Measurements from ENCODE around the gene SYNE3. TPM values are rescaled to one million over a fixed set of nuclear protein-coding genes. Genes with fewer than 3 reads are reported as not detected.

SYNE3 gene
- total and polyA plus RNA-seq, 9 of the 15 experiments (the other 6 are each of a cell fraction or from before 2014, with no cell fraction given), result 0.04 to 3.1 (median 0.55) TPM

DNA sequence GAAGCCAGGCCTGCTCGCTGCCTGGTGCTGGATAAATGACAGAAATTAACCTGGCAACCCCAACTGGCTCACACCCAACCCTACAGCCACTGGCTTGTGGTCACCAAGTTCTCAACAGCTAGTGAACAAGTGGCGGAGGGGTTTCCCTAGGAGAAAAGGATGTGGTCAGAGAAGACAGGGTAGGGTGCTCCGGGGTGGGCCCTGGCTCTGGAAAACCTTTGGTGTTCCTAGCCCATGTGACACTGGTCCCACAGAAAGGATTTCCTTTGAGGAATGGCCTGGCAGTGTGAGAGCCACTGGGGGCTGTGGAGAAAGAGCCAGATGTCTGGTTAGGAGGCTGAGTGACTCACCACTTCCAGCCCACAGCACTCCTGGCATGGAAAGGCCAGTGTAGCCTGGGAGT, 8.7 kb downstream of the SYNE3 start (continued):
- TF ChIP-seq, protein P1, sequence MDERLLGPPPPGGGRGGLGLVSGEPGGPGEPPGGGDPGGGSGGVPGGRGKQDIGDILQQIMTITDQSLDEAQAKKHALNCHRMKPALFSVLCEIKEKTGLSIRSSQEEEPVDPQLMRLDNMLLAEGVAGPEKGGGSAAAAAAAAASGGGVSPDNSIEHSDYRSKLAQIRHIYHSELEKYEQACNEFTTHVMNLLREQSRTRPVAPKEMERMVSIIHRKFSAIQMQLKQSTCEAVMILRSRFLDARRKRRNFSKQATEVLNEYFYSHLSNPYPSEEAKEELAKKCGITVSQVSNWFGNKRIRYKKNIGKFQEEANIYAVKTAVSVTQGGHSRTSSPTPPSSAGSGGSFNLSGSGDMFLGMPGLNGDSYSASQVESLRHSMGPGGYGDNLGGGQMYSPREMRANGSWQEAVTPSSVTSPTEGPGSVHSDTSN (CRISPR knock-in tag; IDR thresholded peaks at IDR 0.05; ENCODE audit: low read depth), result no peak
- TF ChIP-seq, protein P1 (tag; conservative IDR thresholded peaks at IDR 0.05; ENCODE audit: low read depth), result no peak
- TF ChIP-seq ZBTB7A (IDR thresholded peaks at IDR 0.05; ENCODE audit: borderline replicate concordance, control insufficient read depth, low read depth, low read length), result no peak
- TF ChIP-seq ZC3H8 (IDR thresholded peaks at IDR 0.05), result no peak
- TF ChIP-seq, protein P2, sequence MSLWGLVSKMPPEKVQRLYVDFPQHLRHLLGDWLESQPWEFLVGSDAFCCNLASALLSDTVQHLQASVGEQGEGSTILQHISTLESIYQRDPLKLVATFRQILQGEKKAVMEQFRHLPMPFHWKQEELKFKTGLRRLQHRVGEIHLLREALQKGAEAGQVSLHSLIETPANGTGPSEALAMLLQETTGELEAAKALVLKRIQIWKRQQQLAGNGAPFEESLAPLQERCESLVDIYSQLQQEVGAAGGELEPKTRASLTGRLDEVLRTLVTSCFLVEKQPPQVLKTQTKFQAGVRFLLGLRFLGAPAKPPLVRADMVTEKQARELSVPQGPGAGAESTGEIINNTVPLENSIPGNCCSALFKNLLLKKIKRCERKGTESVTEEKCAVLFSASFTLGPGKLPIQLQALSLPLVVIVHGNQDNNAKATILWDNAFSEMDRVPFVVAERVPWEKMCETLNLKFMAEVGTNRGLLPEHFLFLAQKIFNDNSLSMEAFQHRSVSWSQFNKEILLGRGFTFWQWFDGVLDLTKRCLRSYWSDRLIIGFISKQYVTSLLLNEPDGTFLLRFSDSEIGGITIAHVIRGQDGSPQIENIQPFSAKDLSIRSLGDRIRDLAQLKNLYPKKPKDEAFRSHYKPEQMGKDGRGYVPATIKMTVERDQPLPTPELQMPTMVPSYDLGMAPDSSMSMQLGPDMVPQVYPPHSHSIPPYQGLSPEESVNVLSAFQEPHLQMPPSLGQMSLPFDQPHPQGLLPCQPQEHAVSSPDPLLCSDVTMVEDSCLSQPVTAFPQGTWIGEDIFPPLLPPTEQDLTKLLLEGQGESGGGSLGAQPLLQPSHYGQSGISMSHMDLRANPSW (CRISPR knock-in tag; IDR thresholded peaks at IDR 0.05), result no peak

DNA sequence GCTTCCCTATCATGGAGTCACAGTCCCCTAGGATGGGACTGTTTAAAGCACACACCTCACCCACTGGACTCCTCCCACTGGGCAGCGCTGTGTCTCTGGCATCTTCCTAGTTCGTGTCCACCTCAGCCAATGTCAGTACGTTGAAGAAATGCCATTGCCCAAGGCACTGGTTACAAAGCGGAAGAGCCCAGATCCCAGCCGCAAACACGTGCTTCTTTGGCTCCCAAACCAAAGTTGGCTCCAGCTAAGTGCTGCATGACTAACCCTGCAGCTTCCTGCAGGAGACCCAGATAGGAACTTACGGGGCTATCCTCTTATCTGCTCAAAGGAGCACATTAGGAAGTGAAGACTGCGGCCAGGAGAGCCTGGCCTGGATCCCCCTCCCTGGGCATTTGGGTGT, 9.3 kb downstream of the SYNE3 start:
- Histone ChIP-seq H3K27ac (ENCODE audit: extremely low read depth, low read depth, low read length) (no peak overlapping the region), H3K36me3 (ENCODE audit: control insufficient read depth, insufficient read depth, low read length) (no peaks in the 10 kb centered on the region), H3K4me3 (no peak overlapping the region), H3K4me1 (replicated peaks in 1 of 2; ENCODE audit: control insufficient read depth in 2 of 2, insufficient read depth in 2 of 2, low read length in 2 of 2) (peaks cover 18 to 22% of the 10 kb centered on the region in 2 experiments), H3K9ac (ENCODE audit: insufficient read depth in 1 of 2, low read depth in 2 of 2, low read length in 2 of 2) (no peak overlapping the region), H3K27me3 (ENCODE audit: control insufficient read depth in 2 of 2, insufficient read depth in 2 of 2, low read length in 2 of 2) (no peaks in the 10 kb centered on the region), H4K20me1 (replicated peaks; ENCODE audit: control insufficient read depth, insufficient read depth, low read length) (no peaks in the 10 kb centered on the region), H3K9me1 (ENCODE audit: control insufficient read depth, insufficient read depth, low read length) (no peaks in the 10 kb centered on the region), H3K79me2 (ENCODE audit: control insufficient read depth, insufficient read depth, low read length) (no peaks in the 10 kb centered on the region), H3K9me3 (replicated peaks; ENCODE audit: control insufficient read depth, insufficient read depth, low read depth, low read length) (no peaks in the 10 kb centered on the region), H2AFZ (ENCODE audit: low read depth, low read length) (peak overlapping the region; percentile 78), H3K4me2 (ENCODE audit: insufficient read depth, low read length) (no peak overlapping the region; the same call in 1 of the 2 replicates)
- in situ Hi-C loops (cut with MboI), result no loop called here
- CTCF ChIA-PET (ENCODE audit: low intra/inter-chr PET ratio), result interaction anchor here (0.7 kb wide), 1 partner anchor 44 kb away, joined by 3 read pairs; no protein-coding TSS in a partner anchor
- BruUV-seq (replicated peaks), result no TSS peak
- 2% methylated on average over 8 of the region's 8 CpGs for WGBS (ENCODE audit: insufficient coverage, low coverage, missing lambda C conversion rate)
- DNase-seq (ENCODE audit: extremely low read depth in 1 of 4, low spot score in 3 of 4) (peak; percentile 39 to 62 (median 56)), FAIRE-seq (peak; percentile 69), ATAC-seq (peak; percentile 75)
- intact Hi-C loops (cut with micrococcal nuclease), result no loop called here
- POLR2A ChIA-PET, result no interaction called here
- peak; percentile 59; the same call in 1 of the 2 replicates for TF ChIP-seq SMARCE1 (IDR thresholded peaks at IDR 0.05)
- TF ChIP-seq DPF2 (IDR thresholded peaks at IDR 0.05), result peak; percentile 45; the same call in 1 of the 2 replicates
- peak; percentile 46; the same call in 1 of the 2 replicates for TF ChIP-seq ELF1 (tag; IDR thresholded peaks at IDR 0.05)
- TF ChIP-seq ETV5 (CRISPR knock-in tag; IDR thresholded peaks at IDR 0.05; ENCODE audit: low read depth), result peak; percentile 45; the same call in 1 of the 2 replicates
